Right cardiac atrium (tissue), 5 donors: ENCODE data around the gene WASHC2A. TPM values are rescaled to one million over a fixed set of nuclear protein-coding genes. Genes with fewer than 3 reads are reported as not detected.
A peak's percentile ranks its signal among the peaks of the same experiment; 100 is the strongest.
"Not testable (repeated sequence)": the region's sequence is repeated elsewhere in the genome, so short reads cannot be mapped to it uniquely, and the experiment has no call there.

ENCODE experiments used
- ATAC-seq, 2 donors: fragments of 200-7000 bp; cut with Tn5 transposase; one replicate each; pipeline versions ENCODE4 v1.8.0 to v1.9.1; 2020; ENCODE audit warnings: moderate library complexity in 2 of 2, mild to moderate bottlenecking in 1 of 2
- DNase-seq, 3 donors: peaks; one replicate each; pipeline ENCODE4 v3.0.0-alpha.2; 2020
- H3K27ac ChIP-seq: one replicate; pipeline ENCODE4 v1.5.1; 2013; ENCODE audit warnings: mild to moderate bottlenecking, low read length, control low read depth, moderate library complexity
- H3K27me3 ChIP-seq: one replicate; pipeline ENCODE4 v1.6.1; 2013; ENCODE audit not compliant: control insufficient read depth, insufficient read depth
- H3K4me1 ChIP-seq: one replicate; pipeline ENCODE4 v1.6.1; 2013; ENCODE audit warnings: low read length; ENCODE audit not compliant: control insufficient read depth, insufficient read depth
- H3K4me3 ChIP-seq: one replicate; pipeline ENCODE4 v1.5.1; 2013; ENCODE audit warnings: low read length, control low read depth
- H3K9me3 ChIP-seq: one replicate; pipeline ENCODE4 v1.6.1; 2013; ENCODE audit warnings: low read length; ENCODE audit not compliant: control insufficient read depth
- whole genome bisulfite sequencing: extraction: QIAGEN DNeasy Blood & Tissue Kit; methylation state at CpG from one replicate; pipeline ENCODE4 v1.1.7; 2013; 5-methylcytosine and 5-hydroxymethylcytosine counted together
- intact Hi-C, 4 donors: fragments of 100-400 bp; cut with DNase I; formaldehyde crosslinking; loops; one replicate each; pipeline versions ENCODE4 v1.11.0 to v1.14.0; 2022 to 2023
- polyA plus RNA-seq: library from polyadenylated mRNA; stranded (reverse); fragments of 200-250 nt; gene quantifications from one replicate; pipeline ENCODE4 v1.2.3, GENCODE V29; 2013
- total RNA-seq, 4 donors: library from RNA; stranded (reverse); fragmentation: NEBNext Ultra II Directional; extraction: Animal tissue kit (Norgen Biotek cat#: 25700); gene quantifications; one replicate each; pipeline ENCODE4 v1.2.1, GENCODE V29; 2021
- donor health status: healthy with polysubstance abuse.
- donor health status: DM: no; HTN: yes; CAD: no.
- donor health status: DM: no; HTN: no; CAD: no.
- donor health status: DM: no; HTN: yes; CAD: no; lungs with severe emphysema.
- donor health status: DM: yes; HTN: yes; CAD: no.

The WASHC2A gene
- total and polyA plus RNA-seq, 5 donors: 32.8 to 242 (median 102) TPM

DNA sequence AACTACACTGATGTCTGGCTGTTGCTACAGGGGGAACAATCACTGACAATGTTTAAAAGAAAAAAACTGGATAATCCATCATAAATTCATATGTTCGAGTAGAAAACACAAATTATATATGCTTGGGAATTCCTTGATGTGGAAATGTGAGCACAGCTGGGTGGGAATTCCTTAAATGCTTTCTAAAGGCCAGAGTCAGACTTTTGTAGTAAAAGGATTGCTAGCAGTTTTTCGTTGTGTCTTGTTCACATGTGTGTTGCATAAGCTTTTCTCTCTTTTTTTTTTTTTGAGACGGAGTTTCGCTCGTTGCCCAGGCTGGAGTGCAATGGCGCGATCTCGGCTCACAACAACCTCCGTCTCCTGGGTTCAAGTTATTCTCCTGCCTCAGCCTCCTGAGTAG lies 21.3 kb upstream of the WASHC2A start:
- H3K27me3 ChIP-seq, ATAC-seq, H3K9me3 ChIP-seq, DNase-seq, H3K4me3 ChIP-seq, H3K27ac ChIP-seq, intact Hi-C loops, H3K4me1 ChIP-seq: not testable (repeated sequence)
- 83% methylated on average over 9 of the region's 9 CpGs for WGBS

DNA sequence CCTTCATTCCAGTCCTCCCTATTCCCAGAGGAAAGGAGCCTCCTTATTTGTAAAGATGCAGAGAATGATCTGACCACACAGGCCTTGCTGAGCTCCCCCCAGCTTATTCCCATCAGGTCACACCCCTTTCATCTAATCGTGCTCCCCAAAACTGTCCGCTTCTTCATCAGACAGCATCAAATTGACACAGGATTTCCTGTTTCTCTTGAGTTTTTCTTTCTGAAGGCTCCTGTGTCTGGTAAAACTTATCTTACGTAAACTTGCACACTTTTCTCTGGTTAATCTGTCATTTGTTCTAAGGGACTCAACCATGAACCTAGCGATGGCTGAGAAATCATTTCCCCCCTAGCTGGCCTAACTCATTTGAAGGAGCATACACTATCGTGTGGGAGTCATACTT lies 20.2 kb upstream of the WASHC2A start:
- not testable (repeated sequence) for ATAC-seq

DNA sequence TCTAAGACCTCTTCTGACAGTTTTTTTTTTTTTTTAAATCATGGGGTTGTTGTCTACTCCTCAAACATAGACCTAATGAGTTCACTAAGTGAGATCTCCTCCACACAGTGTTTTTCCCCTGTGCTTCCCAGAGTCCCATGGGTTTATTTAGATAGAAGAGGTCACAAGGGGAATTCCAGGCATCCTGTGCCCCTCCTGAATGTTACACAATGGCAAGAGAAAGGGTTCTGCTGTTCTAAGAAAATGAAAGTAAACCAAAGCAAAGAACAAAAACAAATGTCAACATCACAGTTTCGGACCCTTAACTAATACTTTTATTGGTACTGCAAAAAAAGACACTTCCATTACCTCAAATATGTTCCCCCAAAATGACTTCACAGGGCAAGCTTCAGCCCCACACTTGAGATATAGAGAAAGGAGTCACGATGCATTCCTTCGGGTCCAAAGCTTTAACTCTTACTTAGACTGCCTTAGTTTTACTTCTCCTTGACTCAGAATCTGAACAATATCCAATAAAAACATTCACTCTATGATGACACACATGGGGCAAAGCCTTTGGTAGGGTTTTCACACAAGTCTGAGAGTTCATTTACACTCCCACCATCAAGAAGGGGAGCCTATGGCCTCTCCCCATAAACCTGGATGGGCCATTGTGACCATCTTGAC lies 15.6 kb upstream of the WASHC2A start:
- H3K4me3 ChIP-seq, H3K27me3 ChIP-seq, intact Hi-C loops, H3K9me3 ChIP-seq, H3K4me1 ChIP-seq, H3K27ac ChIP-seq, DNase-seq, ATAC-seq: not testable (repeated sequence)
- WGBS: 38% methylated on average over 3 of the region's 3 CpGs

More for the DNA sequence above, 20.2 kb upstream of the WASHC2A start:
- H3K9me3 ChIP-seq, H3K27me3 ChIP-seq, H3K27ac ChIP-seq, H3K4me3 ChIP-seq, H3K4me1 ChIP-seq, intact Hi-C loops, DNase-seq: not testable (repeated sequence)
- 71% methylated on average over 5 of the region's 5 CpGs for WGBS

DNA sequence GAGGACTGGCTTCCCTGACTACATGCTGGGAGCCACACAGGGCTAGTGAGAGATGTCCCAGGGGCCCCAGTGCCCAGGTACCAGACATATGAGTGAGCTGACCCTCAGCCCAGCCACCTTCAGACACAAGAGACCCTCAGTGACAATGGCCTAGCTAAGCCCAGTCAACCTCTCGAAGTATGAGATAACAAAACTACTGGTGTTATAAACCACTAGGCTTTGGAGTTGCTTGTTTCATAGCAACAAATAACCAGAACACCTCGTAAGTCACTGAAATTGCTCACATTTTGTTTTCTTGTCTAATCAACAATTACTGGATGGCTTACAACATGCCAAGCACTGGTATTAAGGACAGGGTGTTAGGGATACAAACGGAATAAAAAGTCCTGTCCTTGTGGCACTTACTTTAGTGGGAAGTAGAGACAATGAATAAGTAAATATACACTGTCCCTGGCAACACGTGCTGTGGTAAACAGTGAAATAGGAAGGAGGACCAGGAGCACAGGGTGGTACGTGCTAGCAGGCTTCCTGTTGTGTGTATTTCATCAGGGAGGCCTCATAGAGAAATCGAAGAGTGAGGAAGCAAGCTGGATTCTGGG lies 14.9 kb upstream of the WASHC2A start:
- 50% methylated on average over 6 of the region's 6 CpGs for WGBS
- H3K27me3 ChIP-seq, intact Hi-C loops, H3K4me3 ChIP-seq, DNase-seq, H3K4me1 ChIP-seq, H3K9me3 ChIP-seq, H3K27ac ChIP-seq: not testable (repeated sequence)
- ATAC-seq: peak; percentile 58 to 76

DNA sequence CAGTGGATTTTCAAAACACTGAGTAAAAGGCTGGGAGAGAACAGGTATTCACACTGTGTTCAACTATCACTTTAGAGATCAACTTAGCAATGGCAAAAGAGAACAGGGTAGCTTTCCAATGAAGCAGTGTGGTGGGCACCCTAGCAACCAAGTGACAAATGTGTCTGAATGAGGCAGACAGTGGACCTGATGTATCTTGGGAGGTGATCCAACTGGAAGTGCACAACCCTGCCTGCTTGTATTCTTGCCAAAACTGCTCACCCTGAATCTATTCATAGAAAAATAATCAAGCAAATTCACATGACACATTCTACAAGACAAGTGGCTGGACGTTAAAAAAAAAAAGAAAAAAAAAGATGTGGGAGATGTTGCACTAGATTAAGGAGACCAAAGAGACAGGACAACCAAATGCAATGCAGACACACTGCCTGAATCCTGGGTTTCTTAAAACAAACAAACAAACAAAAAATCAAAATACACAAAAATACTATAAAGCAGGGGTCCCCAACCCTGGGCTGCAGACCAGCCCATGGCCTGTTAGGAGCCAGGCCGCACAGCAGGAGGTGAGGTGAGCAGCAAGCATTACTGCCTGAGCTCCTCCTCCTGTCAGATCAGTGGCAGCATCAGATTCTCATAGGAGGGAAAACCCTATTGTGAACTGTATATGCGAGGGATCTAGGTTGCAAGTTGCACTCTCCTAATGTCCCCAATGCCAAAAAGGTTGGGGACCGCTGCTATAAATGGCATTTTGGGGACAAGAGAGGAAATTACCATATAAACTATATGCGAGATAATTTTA lies 12.1 kb upstream of the WASHC2A start:
- WGBS: 56% methylated on average over 5 of the region's 5 CpGs
- H3K4me3 ChIP-seq, intact Hi-C loops, DNase-seq, H3K4me1 ChIP-seq, H3K27me3 ChIP-seq, H3K9me3 ChIP-seq: not testable (repeated sequence)
- ATAC-seq: peak; percentile 61 to 76
- H3K27ac ChIP-seq: peak overlapping the region; percentile 75

DNA sequence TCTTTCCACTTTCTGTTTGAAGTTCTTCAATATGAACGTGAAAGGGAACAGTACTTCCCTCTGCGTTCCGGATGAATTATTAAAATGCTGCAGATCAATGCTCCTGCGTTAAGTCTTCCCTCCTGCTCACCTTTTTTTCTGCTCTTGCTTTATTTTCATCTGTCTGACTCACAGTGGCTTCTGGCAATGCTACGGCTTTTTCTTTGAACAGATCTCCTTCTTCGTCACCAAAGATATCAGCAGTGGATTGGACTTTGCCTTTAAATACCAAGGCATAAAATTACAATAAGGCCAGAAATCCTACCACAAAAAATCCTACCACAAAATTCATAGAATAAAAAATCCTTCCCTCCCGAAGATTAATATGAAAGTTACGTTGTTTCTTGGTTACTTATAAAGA lies 11.1 kb upstream of the WASHC2A start:
- H3K9me3 ChIP-seq, H3K4me1 ChIP-seq, H3K27me3 ChIP-seq, intact Hi-C loops, ATAC-seq, H3K27ac ChIP-seq, DNase-seq, H3K4me3 ChIP-seq: not testable (repeated sequence)
- WGBS: 63% methylated on average over 8 of the region's 8 CpGs

DNA sequence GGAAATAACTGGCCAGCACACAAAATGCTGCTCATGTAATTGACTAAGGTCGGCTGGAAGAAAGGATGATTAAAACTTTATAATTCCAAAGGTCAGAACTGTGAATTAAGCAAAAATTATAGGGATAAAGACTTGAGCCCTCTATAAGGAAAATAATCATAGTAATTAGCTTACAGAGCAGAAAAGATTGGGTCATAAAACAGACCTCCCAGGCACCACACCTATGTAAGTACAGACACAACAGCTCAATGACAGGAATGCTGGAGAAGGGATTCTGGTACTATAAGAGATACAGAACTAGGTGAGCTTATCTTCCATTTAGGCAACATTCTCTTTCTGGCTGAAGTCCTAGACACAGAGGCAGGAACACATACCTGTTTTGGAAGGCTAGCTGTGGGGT lies 9.0 kb upstream of the WASHC2A start:
- H3K27ac ChIP-seq, H3K27me3 ChIP-seq, H3K9me3 ChIP-seq, ATAC-seq, DNase-seq, H3K4me1 ChIP-seq, H3K4me3 ChIP-seq, intact Hi-C loops: not testable (repeated sequence)
- WGBS: 64% methylated on average over 1 of the region's 1 CpG

DNA sequence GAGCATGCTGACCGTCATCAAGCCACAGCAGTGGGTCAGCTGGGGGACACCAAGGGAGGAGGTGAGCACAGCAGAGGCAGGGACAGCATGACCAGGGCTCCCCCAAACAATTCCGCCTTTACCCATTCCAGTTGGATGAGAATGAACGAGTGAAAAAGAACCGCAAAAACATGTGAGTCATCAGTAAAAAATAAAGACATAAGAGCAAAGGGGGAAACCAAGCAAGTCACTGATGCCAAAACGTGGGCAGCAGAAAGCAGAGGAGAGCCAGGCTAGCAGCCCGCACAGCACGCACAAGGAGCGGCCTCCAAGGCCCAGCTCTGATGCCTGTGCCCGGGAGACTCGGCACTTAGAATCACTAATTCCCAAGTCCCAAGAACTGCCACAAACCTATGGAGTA lies 7.8 kb upstream of the WASHC2A start:
- WGBS: 71% methylated on average over 10 of the region's 10 CpGs
- H3K27me3 ChIP-seq, H3K27ac ChIP-seq, H3K9me3 ChIP-seq, ATAC-seq, H3K4me1 ChIP-seq, intact Hi-C loops, H3K4me3 ChIP-seq, DNase-seq: not testable (repeated sequence)

DNA sequence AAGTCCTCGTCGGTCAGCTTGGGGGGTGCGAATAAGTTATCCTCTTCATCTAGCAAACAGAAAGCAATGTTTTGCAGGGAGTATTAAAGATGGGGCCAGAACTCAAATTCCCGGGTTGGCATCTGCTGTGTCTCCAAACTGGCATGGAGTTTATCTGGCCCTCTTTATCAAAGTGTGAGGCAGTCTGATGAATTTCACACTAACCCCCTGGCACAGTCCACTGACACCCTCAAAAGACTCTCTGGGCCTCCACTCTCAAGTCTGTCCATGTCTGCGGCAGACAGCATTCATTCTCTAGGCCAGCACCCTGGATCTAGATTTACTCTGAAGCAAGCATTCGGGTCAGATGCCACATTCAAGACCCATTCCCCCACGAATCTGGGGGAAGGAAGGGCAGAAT lies 6.2 kb upstream of the WASHC2A start:
- peak; percentile 79 to 81 for ATAC-seq
- intact Hi-C loops, H3K27ac ChIP-seq: not testable (repeated sequence)

DNA sequence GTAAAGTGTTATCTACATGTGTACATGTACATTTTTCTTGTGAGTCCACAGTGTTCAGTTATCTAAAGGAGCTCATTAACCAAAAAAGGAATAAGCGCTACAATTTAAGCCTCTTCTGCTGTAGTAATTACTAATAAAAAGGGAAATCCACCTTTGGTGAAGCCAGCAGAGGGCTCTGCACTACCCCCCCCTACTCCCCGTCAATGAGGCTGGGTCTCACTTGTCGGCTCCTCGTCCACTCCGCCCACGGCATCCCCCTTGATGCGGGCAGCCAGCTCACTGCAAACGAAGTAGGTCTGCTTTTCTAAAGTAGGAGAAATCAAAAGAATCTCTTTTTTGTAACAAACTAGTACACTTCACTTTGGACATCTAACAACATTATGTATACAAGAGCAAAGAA lies 4.7 kb upstream of the WASHC2A start:
- no peak for ATAC-seq
- Histone ChIP-seq H3K27ac (no peak overlapping the region), H3K4me1 (no peaks in the 10 kb centered on the region), H3K9me3 (no peaks in the 10 kb centered on the region), H3K4me3 (no peak overlapping the region), H3K27me3 (no peaks in the 10 kb centered on the region)
- 22% methylated on average over 8 of the region's 8 CpGs for WGBS
- peak in 1 of 3 donors; percentile 13 for DNase-seq
- intact Hi-C loops: no loop called here

More for the DNA sequence above, 6.2 kb upstream of the WASHC2A start:
- H3K9me3 ChIP-seq, H3K27me3 ChIP-seq, H3K4me3 ChIP-seq, H3K4me1 ChIP-seq: not testable (repeated sequence)
- WGBS: 54% methylated on average over 7 of the region's 7 CpGs
- peak in 1 of 3 donors; percentile 24 for DNase-seq

DNA sequence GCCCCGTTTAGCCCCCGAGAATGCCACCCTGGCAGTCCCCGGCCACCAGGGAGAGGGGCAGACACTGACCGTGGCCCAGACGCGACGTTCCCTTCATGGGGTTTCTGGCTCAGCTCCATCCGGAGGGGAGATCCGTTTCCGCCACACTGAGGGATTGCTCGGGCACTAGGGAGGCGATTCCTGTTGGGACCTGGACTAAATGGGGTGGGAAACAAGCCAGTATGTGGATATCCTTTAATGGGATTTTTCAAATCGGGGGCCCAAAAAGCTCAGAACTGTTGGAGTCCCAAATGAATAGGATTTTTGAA lies 552 bp downstream of the WASHC2A start:
- peak overlapping the region; percentile 9 for H3K4me3 ChIP-seq
- H3K27ac ChIP-seq, ATAC-seq, intact Hi-C loops, H3K9me3 ChIP-seq, H3K27me3 ChIP-seq, H3K4me1 ChIP-seq: not testable (repeated sequence)
- WGBS: 3% methylated on average over 12 of the region's 13 CpGs
- DNase-seq: peak in 1 of 3 donors; percentile 27
